ENCODE results near the gene TJP3. TPM values are rescaled to one million over a fixed set of nuclear protein-coding genes. Genes with fewer than 3 reads are reported as not detected.

TJP3 gene
- total RNA-seq, 4 donors from 2014 or later, result 93.3 to 364 (median 286) TPM

DNA sequence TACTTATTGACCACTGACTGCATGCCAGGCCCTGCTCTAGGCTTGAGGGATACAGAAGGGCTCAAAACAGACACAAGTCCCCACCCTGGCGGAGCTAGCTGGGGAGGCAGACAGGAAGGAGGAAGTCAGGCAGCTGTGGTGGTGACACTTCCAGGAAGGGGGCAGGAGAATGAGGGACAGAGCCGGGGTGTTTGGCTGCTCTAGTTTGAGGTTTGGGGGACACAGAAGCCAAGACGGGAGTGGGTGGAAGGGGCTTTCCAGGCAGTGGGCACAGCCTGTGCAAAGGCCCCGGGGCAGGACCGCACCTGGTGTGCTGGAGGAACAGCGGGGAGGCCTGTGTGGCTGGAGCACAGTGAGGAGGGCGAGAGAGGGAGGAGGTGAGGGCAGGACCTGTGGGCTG is 58.3 kb downstream of the TJP3 start:
- Histone ChIP-seq H3K4me3 (no peak overlapping the region), H3K9me3 (no peaks in the 10 kb centered on the region), H3K27ac (no peak overlapping the region), H3K36me3 (peaks cover 0 to 44% (median 0%) of the 10 kb centered on the region in 3 donors), H3K27me3 (no peaks in the 10 kb centered on the region), H3K4me1 (peaks cover 0 to 14% (median 10%) of the 10 kb centered on the region in 4 donors)
- TF ChIP-seq POLR2A (IDR thresholded peaks at IDR 0.05), result no peak
- TF ChIP-seq, protein P1, sequence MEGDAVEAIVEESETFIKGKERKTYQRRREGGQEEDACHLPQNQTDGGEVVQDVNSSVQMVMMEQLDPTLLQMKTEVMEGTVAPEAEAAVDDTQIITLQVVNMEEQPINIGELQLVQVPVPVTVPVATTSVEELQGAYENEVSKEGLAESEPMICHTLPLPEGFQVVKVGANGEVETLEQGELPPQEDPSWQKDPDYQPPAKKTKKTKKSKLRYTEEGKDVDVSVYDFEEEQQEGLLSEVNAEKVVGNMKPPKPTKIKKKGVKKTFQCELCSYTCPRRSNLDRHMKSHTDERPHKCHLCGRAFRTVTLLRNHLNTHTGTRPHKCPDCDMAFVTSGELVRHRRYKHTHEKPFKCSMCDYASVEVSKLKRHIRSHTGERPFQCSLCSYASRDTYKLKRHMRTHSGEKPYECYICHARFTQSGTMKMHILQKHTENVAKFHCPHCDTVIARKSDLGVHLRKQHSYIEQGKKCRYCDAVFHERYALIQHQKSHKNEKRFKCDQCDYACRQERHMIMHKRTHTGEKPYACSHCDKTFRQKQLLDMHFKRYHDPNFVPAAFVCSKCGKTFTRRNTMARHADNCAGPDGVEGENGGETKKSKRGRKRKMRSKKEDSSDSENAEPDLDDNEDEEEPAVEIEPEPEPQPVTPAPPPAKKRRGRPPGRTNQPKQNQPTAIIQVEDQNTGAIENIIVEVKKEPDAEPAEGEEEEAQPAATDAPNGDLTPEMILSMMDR (IDR thresholded peaks at IDR 0.05), result no peak
- no peak for DNase-seq

DNA sequence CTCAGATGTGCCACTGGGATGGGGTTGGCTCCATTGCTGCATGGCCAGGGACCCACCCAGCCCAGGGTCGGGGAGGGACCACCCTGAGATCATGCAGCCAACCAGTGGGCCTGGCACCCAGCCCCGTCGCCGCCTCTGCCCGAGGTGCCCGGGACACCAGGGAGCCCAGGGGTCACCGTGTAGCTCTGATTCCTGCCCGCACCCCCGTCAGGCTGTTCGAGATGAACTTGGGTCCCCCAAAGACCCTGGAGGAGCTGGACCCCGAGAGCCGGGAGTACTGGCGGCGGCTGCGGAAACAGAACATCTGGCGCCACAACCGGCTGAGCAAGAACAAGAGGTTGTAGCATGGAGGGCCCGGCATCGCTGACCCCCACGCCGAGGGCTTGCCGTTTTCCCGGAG is 58.9 kb downstream of the TJP3 start:
- H3K27me3 ChIP-seq, result no peaks in the 10 kb centered on the region
- no peak for DNase-seq
- TF ChIP-seq POLR2A (IDR thresholded peaks at IDR 0.05), result no peak
- TF ChIP-seq, protein P1 (IDR thresholded peaks at IDR 0.05), result no peak
- H3K27ac ChIP-seq, result no peak overlapping the region
- H3K36me3 ChIP-seq, result peaks cover 0 to 44% (median 0%) of the 10 kb centered on the region in 3 donors
- no peak overlapping the region for H3K4me3 ChIP-seq
- H3K9me3 ChIP-seq, result no peaks in the 10 kb centered on the region
- H3K4me1 ChIP-seq, result peaks cover 0 to 10% (median 7%) of the 10 kb centered on the region in 4 donors

DNA sequence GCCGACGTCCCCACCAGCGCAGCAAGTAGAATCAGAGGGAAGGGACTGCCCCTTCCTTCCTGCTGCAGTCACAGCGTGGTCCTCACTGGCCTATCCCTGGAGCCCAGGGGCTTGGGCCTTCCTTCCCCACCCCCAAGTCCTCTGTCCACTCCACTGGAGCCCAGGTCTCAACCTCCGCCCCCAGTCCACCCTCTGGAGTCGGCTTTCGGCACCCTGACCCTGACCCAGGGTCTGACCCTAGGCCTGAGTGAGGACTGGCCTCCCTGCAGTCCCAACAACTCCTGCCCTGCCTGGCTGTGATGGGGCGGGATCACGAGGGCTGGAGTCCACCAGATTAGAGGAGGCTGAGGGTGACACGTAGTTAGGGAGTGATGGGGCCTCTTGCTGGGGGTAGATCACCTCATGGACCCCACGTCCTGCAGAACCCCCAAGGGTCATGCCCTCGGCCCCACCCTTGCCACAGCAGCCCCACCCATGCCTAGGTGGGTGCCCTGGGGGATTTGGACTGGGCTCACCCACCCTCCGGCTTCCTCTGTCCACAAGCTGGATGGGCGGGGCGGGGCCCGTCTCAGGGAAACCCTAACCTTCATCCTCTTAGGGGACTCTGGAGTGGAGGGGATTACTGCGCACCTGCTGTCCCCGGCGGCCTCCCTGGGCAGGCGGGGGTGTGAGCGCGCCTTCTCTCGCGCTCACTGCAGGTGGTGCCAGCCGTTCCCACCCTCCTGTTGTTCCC is 60.0 kb downstream of the TJP3 start:
- no peak overlapping the region for H3K4me3 ChIP-seq
- peaks cover 0 to 44% (median 0%) of the 10 kb centered on the region in 3 donors for H3K36me3 ChIP-seq
- TF ChIP-seq, protein P1 (IDR thresholded peaks at IDR 0.05), result no peak
- no peak for TF ChIP-seq POLR2A (IDR thresholded peaks at IDR 0.05)
- no peak for DNase-seq
- no peaks in the 10 kb centered on the region for H3K27me3 ChIP-seq
- H3K9me3 ChIP-seq, result no peaks in the 10 kb centered on the region
- no peak overlapping the region for H3K27ac ChIP-seq
- H3K4me1 ChIP-seq, result peaks cover 0 to 8% (median 6%) of the 10 kb centered on the region in 4 donors

DNA sequence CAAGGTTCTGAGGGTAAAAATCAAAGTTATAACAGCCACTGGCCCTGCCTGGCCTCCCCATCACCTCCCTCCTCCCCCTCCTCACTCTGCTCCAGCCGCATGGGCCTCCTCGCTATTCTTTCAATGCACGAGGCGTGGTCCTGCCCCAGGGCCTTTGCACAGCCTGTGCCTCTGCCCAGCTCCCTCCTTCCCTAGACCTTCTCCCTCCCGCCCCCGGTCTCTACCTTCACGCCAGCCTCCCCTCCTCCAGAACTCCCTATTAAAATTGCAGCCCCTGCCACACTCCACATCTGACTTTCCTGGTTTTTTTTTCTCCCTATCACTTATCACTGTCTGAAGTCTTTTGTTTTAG is 60.5 kb downstream of the TJP3 start:
- H3K4me3 ChIP-seq, result no peak overlapping the region
- H3K27me3 ChIP-seq, result no peaks in the 10 kb centered on the region
- no peak for DNase-seq
- H3K27ac ChIP-seq, result no peak overlapping the region
- peaks cover 0 to 3% (median under 1%) of the 10 kb centered on the region in 4 donors for H3K4me1 ChIP-seq
- peaks cover 0 to 44% (median 0%) of the 10 kb centered on the region in 3 donors for H3K36me3 ChIP-seq
- H3K9me3 ChIP-seq, result no peaks in the 10 kb centered on the region
- TF ChIP-seq, protein P1 (IDR thresholded peaks at IDR 0.05), result no peak
- TF ChIP-seq POLR2A (IDR thresholded peaks at IDR 0.05), result no peak

DNA sequence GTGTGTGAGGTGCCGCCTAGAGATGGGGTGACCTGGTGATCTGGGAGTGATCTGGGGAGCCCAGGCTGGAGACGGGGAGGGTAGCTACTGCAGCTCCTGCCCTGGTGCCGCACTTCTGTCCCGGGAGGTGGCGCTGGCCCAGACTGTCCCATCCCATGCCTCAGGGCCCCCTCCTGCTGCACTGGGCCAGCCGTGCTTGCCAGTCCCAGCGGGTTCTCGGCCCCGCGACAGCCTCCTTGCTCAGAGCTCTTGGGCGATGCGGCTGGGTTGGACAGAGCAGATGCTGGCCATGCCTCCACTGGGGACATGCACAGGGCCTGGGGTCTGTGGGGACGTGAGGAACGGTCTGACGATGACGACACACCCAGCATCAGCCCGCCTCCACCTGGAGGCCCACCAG is 61.3 kb downstream of the TJP3 start:
- Histone ChIP-seq H3K27ac (no peak overlapping the region), H3K9me3 (no peaks in the 10 kb centered on the region), H3K27me3 (no peaks in the 10 kb centered on the region), H3K4me1 (no peaks in the 10 kb centered on the region), H3K36me3 (peaks cover 0 to 44% (median 0%) of the 10 kb centered on the region in 3 donors), H3K4me3 (no peak overlapping the region)
- TF ChIP-seq POLR2A (IDR thresholded peaks at IDR 0.05), result no peak
- TF ChIP-seq, protein P1 (IDR thresholded peaks at IDR 0.05), result no peak
- DNase-seq, result no peak
